Small intestine (tissue), 7 donors: ENCODE data around the gene KRT7. TPM values are rescaled to one million over a fixed set of nuclear protein-coding genes. Genes with fewer than 3 reads are reported as not detected.
"Not testable (repeated sequence)": the region's sequence is repeated elsewhere in the genome, so short reads cannot be mapped to it uniquely, and the experiment has no call there.

Experiments
- DNase-seq, 2 donors: peaks; one replicate each; pipeline versions ENCODE4 v3.0.0 to v3.0.0-alpha.2; 2013
- FAIRE-seq: peaks from 2 replicates; lab custom pipeline; 2012; peaks lifted over from hg19 to GRCh38; lab: Jason Lieb, UNC
- H3K27ac ChIP-seq, 3 donors: one replicate each; pipeline ENCODE4 v1.5.1; 2013; ENCODE audit warnings: low read length in 2 of 3, mild to moderate bottlenecking in 2 of 3, control low read depth in 1 of 3, inconsistent platforms in 1 of 3, low read depth in 1 of 3, moderate library complexity in 1 of 3
- H3K27me3 ChIP-seq, 3 donors: one replicate each; pipeline ENCODE4 v1.6.1; 2013; ENCODE audit warnings: low read length in 3 of 3, inconsistent platforms in 1 of 3; ENCODE audit not compliant: control insufficient read depth in 3 of 3, insufficient read depth in 3 of 3
- H3K36me3 ChIP-seq, 3 donors: one replicate each; pipeline ENCODE4 v1.6.1; 2013; ENCODE audit warnings: low read length in 3 of 3, inconsistent platforms in 1 of 3, low read depth in 1 of 3, mild to moderate bottlenecking in 1 of 3, moderate library complexity in 1 of 3; ENCODE audit not compliant: control insufficient read depth in 3 of 3, insufficient read depth in 2 of 3
- H3K4me1 ChIP-seq, 3 donors: one replicate each; pipeline ENCODE4 v1.6.1; 2013; ENCODE audit warnings: low read length in 2 of 3, inconsistent platforms in 1 of 3, low read depth in 1 of 3, mild to moderate bottlenecking in 1 of 3, moderate library complexity in 1 of 3; ENCODE audit not compliant: control insufficient read depth in 3 of 3, insufficient read depth in 2 of 3
- H3K4me3 ChIP-seq, 3 donors: one replicate each; pipeline ENCODE4 v1.5.1; 2013; ENCODE audit warnings: low read length in 3 of 3, control low read depth in 1 of 3, inconsistent platforms in 1 of 3, low read depth in 1 of 3, mild to moderate bottlenecking in 1 of 3, moderate library complexity in 1 of 3
- H3K9me3 ChIP-seq, 2 donors: one replicate each; pipeline ENCODE4 v1.6.1; 2013; ENCODE audit warnings: low read depth in 1 of 2, low read length in 1 of 2; ENCODE audit not compliant: control insufficient read depth in 2 of 2, insufficient read depth in 1 of 2
- WGBS, 3 donors: extraction: QIAGEN DNeasy Blood & Tissue Kit; methylation state at CpG; one replicate each; pipeline ENCODE4 v1.1.7; 2013; 5-methylcytosine and 5-hydroxymethylcytosine counted together
- polyA plus RNA-seq, 4 donors: library from polyadenylated mRNA; stranded (reverse) in 3 of 4; unstranded in 1 of 4; fragments of 200-250 nt in 3 of 4; fragments of 120-200 nt in 1 of 4; gene quantifications; one replicate each; pipeline versions ENCODE4 v1.2.1 to v1.2.3, GENCODE V29; 2013
- donor health status: healthy with polysubstance abuse.
- donor health status: control.
- donor health status: control.
- donor health status: Bipolar disorder and iron deficiency.
- donor health status: healthy.

The KRT7 gene
- polyA plus RNA-seq, 4 donors = 2.2 to 10.1 (median 3.2) TPM

DNA sequence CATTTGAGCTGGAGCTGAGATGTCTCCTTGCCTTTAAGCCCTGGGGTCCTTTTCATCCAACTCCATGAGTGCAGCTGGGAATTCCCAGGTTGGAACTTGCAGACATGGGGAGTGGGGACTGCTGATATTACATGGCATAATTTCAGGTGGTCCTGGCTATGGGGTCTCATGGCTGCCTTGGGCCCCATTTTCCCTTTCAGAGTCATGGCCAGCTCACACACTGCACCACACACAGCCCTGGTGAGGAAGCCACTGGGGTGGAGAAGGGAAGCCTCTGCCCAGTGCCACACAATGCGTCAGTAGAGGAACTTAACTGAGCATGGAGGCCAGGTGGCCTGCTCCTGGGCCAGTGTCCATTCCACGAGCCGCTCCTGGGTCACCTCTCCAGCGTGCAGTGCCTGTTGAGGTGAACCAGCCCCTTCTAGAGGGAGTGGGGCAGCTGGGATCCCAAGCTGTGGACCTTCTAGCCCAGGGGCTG lies 24.1 kb downstream of the KRT7 start:
- Histone ChIP-seq H3K4me3 (no peak overlapping the region), H3K27me3 (peaks cover 0 to 81% (median 28%) of the 10 kb centered on the region in 3 donors), H3K36me3 (no peaks in the 10 kb centered on the region), H3K4me1 (peaks cover 0 to 3% (median 0%) of the 10 kb centered on the region in 3 donors), H3K9me3 (peaks cover 0 to 20% of the 10 kb centered on the region in 2 donors), H3K27ac (no peak overlapping the region)
- FAIRE-seq (no peak), DNase-seq (no peak)
- 85 to 89% (median 86%) methylated on average over 4 of the region's 4 CpGs for WGBS, 3 donors

DNA sequence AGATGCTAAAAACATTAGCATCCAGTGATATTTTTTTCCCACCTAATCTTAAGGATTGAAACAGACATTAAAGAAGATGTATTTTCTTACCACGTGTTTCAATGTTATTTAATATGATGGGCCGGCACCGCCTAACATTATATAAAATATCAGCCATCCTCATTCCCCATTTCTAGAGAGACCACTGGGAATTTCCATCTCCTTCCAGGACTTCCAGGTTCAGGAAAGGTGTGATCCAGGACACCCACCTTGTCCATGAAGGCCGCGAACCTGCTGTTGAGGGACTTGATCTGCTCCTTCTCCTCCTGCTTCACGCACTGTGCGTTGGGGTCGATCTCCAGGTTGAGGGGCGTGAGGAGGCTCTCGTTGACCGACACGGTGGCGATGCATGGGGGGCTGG lies 24.9 kb downstream of the KRT7 start:
- H3K4me3 ChIP-seq, H3K4me1 ChIP-seq, DNase-seq, H3K36me3 ChIP-seq, FAIRE-seq, H3K27ac ChIP-seq: not testable (repeated sequence)
- H3K9me3 ChIP-seq = peaks cover 0 to 28% of the 10 kb centered on the region in 2 donors
- H3K27me3 ChIP-seq = peaks cover 0 to 80% (median 28%) of the 10 kb centered on the region in 3 donors
- WGBS, 3 donors = 48 to 64% (median 51%) methylated on average over 13 of the region's 13 CpGs

DNA sequence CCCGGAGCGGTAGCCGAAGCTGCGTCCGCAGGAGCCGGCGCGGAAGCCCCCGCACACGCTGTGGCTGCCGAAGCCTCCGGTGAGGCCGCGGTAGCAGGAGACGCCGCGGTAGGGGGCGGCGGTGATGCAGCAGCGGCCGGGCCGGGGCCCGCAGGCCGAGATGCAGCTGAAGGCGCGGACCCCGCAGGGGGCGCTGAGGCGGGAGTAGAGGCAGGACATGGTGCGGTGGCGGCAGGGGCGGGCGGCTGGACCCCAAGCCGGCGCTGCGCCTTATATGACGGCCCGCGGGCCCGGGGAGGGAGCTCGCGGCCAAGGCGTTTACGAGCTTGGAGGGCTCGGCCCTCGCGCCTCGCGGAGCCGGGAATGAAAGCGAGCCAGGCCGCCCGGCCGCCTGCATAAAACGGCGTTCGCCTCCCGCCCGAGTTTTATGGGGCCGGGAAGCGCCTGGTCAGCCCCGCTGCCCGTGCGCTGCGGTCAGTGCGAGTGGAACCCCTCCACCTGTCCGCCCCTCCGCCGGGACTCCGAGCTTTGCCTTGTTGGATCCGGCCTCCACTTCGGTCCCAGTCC lies 25.4 kb downstream of the KRT7 start:
- peak; percentile 25 to 64 for DNase-seq
- peak overlapping the region in 1 of 3 donors; percentile 7 for H3K4me3 ChIP-seq

DNA sequence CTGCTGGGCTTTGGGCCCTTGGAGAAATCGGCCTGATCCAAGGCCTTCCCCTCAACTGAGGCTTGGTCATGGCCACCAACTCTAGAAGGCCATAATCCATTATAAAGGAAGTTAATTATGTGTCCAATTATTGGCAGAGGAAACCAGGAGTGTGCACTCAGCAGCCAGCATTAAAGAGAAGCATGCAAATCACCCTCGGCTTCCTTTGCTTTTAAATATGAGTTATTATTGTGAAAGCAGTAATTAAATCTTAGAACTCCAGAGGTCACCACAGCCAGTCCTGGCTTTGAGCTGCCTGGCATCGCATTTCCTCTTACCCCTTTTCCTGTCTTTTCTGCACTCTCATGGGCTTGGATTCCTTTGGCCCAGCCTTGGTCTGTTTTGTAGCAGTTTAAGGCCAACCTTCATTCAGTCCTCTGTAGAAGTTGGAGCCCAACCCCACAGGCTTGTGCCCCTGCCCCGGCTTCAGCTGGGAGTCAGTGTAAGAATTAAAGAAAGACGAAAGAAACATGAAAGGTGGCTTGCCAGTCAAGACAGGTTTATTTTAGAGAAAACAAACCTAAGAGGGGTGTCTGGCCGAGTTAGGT lies 26.7 kb downstream of the KRT7 start:
- Histone ChIP-seq H3K36me3 (no peaks in the 10 kb centered on the region), H3K4me1 (peaks cover 0 to 3% (median 0%) of the 10 kb centered on the region in 3 donors), H3K27me3 (peaks cover 0 to 70% (median 25%) of the 10 kb centered on the region in 3 donors), H3K9me3 (peaks cover 0 to 40% of the 10 kb centered on the region in 2 donors), H3K27ac (no peak overlapping the region), H3K4me3 (no peak overlapping the region)
- no peak for DNase-seq
- no peak for FAIRE-seq
- WGBS, 3 donors = 75 to 87% (median 77%) methylated on average over 6 of the region's 6 CpGs

More for the DNA sequence above, 25.4 kb downstream of the KRT7 start:
- no peaks in the 10 kb centered on the region for H3K36me3 ChIP-seq
- H3K9me3 ChIP-seq = peaks cover 0 to 33% of the 10 kb centered on the region in 2 donors
- peaks cover 0 to 3% (median 0%) of the 10 kb centered on the region in 3 donors for H3K4me1 ChIP-seq
- H3K27ac ChIP-seq = no peak overlapping the region
- WGBS, 3 donors = 5 to 13% (median 9%) methylated on average over 56 to 72 of the region's 72 CpGs
- FAIRE-seq = no peak
- peaks cover 0 to 79% (median 28%) of the 10 kb centered on the region in 3 donors for H3K27me3 ChIP-seq

DNA sequence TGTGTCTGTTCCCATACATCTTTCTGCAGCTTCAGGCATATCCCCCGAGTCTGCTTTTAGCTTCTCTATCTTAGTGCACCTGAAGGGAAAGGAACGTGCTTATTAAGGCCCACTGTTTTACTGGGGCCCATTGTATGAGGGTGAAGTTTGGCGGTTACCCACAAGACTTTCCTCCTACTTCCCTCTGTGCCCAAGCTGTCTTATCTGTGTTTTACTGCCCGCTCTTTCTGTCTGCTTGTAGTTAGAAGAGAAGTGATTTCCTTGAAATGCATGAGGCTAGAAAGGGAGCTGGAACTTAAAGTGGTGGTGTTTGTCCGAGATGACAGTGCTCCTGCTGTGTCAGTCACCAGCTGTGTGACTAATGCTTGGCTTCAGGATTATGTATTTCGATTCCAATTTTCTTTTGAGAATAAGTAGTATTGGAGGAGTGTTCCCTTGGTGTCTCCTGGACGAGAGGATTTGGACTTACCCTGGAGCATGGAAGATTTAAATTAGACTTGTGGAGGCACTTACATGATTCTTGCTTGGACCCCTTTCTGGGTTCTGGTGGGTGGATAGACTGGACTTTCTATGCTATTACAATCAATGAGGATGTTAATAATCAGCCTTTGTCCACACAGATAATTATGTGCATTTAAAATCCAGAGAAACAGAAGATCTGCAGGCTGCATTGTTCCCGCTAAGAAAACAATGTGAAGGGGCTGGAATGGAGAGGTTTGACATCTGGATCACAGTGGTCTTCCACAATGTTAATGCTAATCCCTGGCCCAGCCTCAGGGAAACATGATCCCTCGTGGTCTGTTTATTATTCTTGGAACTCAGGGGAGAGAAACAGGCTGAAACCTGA lies 27.5 kb downstream of the KRT7 start:
- Histone ChIP-seq H3K27me3 (peaks cover 0 to 62% (median 21%) of the 10 kb centered on the region in 3 donors), H3K36me3 (no peaks in the 10 kb centered on the region), H3K27ac (no peak overlapping the region), H3K4me1 (peaks cover 0 to 3% (median 0%) of the 10 kb centered on the region in 3 donors), H3K9me3 (peaks cover 0 to 40% of the 10 kb centered on the region in 2 donors), H3K4me3 (no peak overlapping the region)
- 48 to 65% (median 55%) methylated on average over 9 of the region's 9 CpGs for WGBS, 3 donors
- DNase-seq = no peak
- FAIRE-seq = no peak

DNA sequence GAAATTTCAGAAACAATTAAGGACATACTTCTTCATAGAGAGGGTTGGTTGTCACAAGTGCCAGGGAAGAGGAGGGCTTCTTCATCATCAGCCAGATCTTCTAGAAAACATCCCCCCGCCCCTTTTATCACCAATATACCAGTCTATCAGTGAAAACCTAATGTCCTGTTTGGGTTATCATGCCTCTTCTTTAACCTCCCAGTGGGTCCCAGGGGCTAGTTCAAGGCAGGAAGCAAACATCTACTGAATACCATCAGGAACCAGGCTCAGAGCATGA lies 28.1 kb downstream of the KRT7 start:
- Histone ChIP-seq H3K4me3 (no peak overlapping the region), H3K9me3 (peaks cover 0 to 40% of the 10 kb centered on the region in 2 donors), H3K36me3 (no peaks in the 10 kb centered on the region), H3K27ac (no peak overlapping the region), H3K4me1 (peaks cover 0 to 3% (median 0%) of the 10 kb centered on the region in 3 donors), H3K27me3 (peaks cover 0 to 58% (median 21%) of the 10 kb centered on the region in 3 donors)
- no peak for FAIRE-seq
- WGBS, 3 donors = 71 to 88% (median 88%) methylated on average over 1 of the region's 1 CpG
- DNase-seq = no peak

DNA sequence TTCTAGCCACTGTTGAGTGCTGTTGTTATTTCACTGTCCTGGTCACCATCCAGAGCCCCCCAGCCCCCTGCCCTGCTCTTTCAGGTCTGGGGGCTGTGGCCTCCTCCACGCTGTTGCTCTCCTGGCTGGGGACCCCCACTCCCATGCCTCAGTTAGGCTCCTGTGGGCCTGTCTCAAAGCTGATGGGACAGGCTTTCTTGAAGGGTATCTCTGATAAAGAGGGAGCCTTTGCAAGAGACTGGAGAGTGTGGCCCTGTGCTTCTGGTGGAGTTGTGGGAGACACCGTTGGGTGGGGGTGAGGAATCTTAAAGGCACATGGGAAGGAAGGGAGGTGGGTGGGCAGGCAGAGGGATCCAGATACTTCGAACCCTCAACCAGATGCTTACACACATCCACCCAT lies 29.2 kb downstream of the KRT7 start:
- no peak for DNase-seq
- Histone ChIP-seq H3K27ac (no peak overlapping the region), H3K4me1 (peaks cover 0 to 3% (median 0%) of the 10 kb centered on the region in 3 donors), H3K36me3 (no peaks in the 10 kb centered on the region), H3K27me3 (peaks cover 0 to 46% (median 13%) of the 10 kb centered on the region in 3 donors), H3K9me3 (peaks cover 0 to 40% of the 10 kb centered on the region in 2 donors), H3K4me3 (no peak overlapping the region)
- no peak for FAIRE-seq
- WGBS, 3 donors = 87 to 93% (median 91%) methylated on average over 3 of the region's 3 CpGs

DNA sequence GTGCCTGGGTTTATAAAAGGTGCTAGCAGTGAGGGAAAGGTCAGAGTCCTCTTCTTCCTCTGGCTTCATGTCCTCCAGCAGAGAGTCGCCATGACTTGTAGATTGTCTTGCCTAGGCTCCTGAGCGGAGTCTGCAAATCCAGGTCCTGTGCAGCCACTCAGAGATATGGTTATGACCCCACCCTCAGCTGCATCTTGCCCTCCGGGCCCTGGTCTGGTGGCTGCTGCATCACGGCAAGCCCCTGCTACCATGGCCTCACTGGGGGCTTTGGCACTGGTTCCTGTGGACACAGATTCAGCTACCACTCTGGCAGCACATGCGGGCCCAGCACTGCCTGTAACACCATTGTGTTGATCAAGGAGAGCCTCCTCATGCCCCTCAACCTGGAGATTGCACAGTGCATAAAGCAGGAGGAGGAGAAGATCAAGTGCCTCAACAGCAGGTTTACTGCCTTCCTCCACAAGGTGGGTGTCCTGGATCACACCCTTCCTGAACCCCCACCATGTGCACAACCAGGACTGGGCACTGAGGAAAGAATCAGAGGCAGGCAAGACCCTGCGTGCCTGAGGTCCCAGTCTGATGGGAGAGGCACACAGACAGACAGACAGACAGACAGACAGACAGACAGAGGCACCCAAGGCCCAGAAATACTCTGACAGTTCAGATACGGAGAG lies 30.9 kb downstream of the KRT7 start:
- no peak for FAIRE-seq
- WGBS, 3 donors = 87 to 90% (median 89%) methylated on average over 7 of the region's 7 CpGs
- no peaks in the 10 kb centered on the region for H3K4me1 ChIP-seq

More for the DNA sequence above, 30.9 kb downstream of the KRT7 start:
- H3K36me3 ChIP-seq = no peaks in the 10 kb centered on the region
- no peak overlapping the region for H3K27ac ChIP-seq
- H3K9me3 ChIP-seq = peaks cover 0 to 40% of the 10 kb centered on the region in 2 donors
- peak in 1 of 2 donors; percentile 17 for DNase-seq
- H3K4me3 ChIP-seq = no peak overlapping the region
- peaks cover 0 to 31% (median 5%) of the 10 kb centered on the region in 3 donors for H3K27me3 ChIP-seq
